GM18507 (cell line): ENCODE results near the gene TMEM120B.

Experiments used
- DNase-seq: peaks from one replicate; pipeline ENCODE4 v3.0.0; 2011; ENCODE audit warnings: low read depth; ENCODE audit not compliant: insufficient read length; ENCODE audit errors: extremely low spot score
- FAIRE-seq: peaks from 2 replicates; lab custom pipeline; 2011; peaks lifted over from hg19 to GRCh38; lab: Jason Lieb, UNC

The TMEM120B gene

GRCh38 chr12:121799156-121799841 is 86.7 kb downstream of the TMEM120B start:
- FAIRE-seq (peak; percentile 48), DNase-seq (no peak)

- DNase-seq (no peak), FAIRE-seq (no peak)
These were observed 87.5 kb downstream of the TMEM120B start for GRCh38 chr12:121799842-121800693.

GRCh38 chr12:121800694-121801594 is 88.4 kb downstream of the TMEM120B start:
- FAIRE-seq (no peak), DNase-seq (no peak)

GRCh38 chr12:121801595-121802484 is 89.3 kb downstream of the TMEM120B start:
- DNase-seq: no peak

GRCh38 chr12:121802485-121802842 is 89.9 kb downstream of the TMEM120B start:
- DNase-seq: no peak
- FAIRE-seq: no peak

More at GRCh38 chr12:121801595-121802484, 89.3 kb downstream of the TMEM120B start:
- FAIRE-seq: peak; percentile 67

- no peak for DNase-seq
- FAIRE-seq: peak; percentile 91
These were observed 90.5 kb downstream of the TMEM120B start for GRCh38 chr12:121802843-121803698.

GRCh38 chr12:121803861-121804416 is 91.4 kb downstream of the TMEM120B start, which contains the start of gene SETD1B:
Gene SETD1B (plus strand): TSS chr12:121804009. CDS start chr12:121804738, 729 bp downstream.
- FAIRE-seq (no peak), DNase-seq (no peak)

- FAIRE-seq (peak; percentile 63), DNase-seq (no peak)
These were observed 92.0 kb downstream of the TMEM120B start for GRCh38 chr12:121804417-121805111.

GRCh38 chr12:121805171-121806008 is 92.8 kb downstream of the TMEM120B start:
- FAIRE-seq (no peak), DNase-seq (no peak)

- FAIRE-seq (no peak), DNase-seq (no peak)
These were observed 93.5 kb downstream of the TMEM120B start for GRCh38 chr12:121806009-121806545.

GRCh38 chr12:121806546-121807423 is 94.2 kb downstream of the TMEM120B start:
- FAIRE-seq (no peak), DNase-seq (no peak)

GRCh38 chr12:121807642-121808347 is 95.2 kb downstream of the TMEM120B start:
- DNase-seq: no peak

GRCh38 chr12:121808623-121809022 is 96.1 kb downstream of the TMEM120B start:
- FAIRE-seq (no peak), DNase-seq (no peak)

More at GRCh38 chr12:121807642-121808347, 95.2 kb downstream of the TMEM120B start:
- FAIRE-seq: no peak

- FAIRE-seq: no peak
- no peak for DNase-seq
These were observed 97.2 kb downstream of the TMEM120B start for GRCh38 chr12:121809712-121810116.
